Urinary bladder (tissue), 4 donors: ENCODE results near the gene RPS6KA2. TPM values are rescaled to one million over a fixed set of nuclear protein-coding genes. Genes with fewer than 3 reads are reported as not detected.

Source experiments
- DNase-seq: peaks from one replicate; pipeline ENCODE4 v3.0.0-alpha.2; 2015; ENCODE audit errors: extremely low spot score
- H3K27ac ChIP-seq: one replicate; pipeline ENCODE4 v1.5.1; 2013; ENCODE audit warnings: low read depth, mild to moderate bottlenecking, moderate library complexity
- H3K36me3 ChIP-seq: one replicate; pipeline ENCODE4 v1.6.1; 2013; ENCODE audit warnings: mild to moderate bottlenecking, moderate library complexity; ENCODE audit not compliant: insufficient read depth
- H3K4me1 ChIP-seq: one replicate; pipeline ENCODE4 v1.6.1; 2013; ENCODE audit warnings: mild to moderate bottlenecking, moderate library complexity; ENCODE audit not compliant: insufficient read depth
- H3K4me3 ChIP-seq: one replicate; pipeline ENCODE4 v1.5.1; 2013; ENCODE audit warnings: low read depth, low read length
- WGBS: extraction: QIAGEN DNeasy Blood & Tissue Kit; methylation state at CpG from one replicate; pipeline ENCODE4 v1.1.7; 2013; 5-methylcytosine and 5-hydroxymethylcytosine counted together
- polyA plus RNA-seq: library from polyadenylated mRNA; stranded (reverse); fragments of 200-250 nt; gene quantifications from one replicate; pipeline ENCODE4 v1.2.3, GENCODE V29; 2013
- total RNA-seq: library from RNA; depleted of rRNA; stranded (reverse); fragments of >200 nt; gene quantifications from one replicate; pipeline ENCODE4 v1.2.3, GENCODE V29; 2014
- donor health status: healthy with polysubstance abuse.
- donor health status: healthy.

The RPS6KA2 gene
- total and polyA plus RNA-seq, 2 donors: 34.7 to 67.0 TPM

DNA sequence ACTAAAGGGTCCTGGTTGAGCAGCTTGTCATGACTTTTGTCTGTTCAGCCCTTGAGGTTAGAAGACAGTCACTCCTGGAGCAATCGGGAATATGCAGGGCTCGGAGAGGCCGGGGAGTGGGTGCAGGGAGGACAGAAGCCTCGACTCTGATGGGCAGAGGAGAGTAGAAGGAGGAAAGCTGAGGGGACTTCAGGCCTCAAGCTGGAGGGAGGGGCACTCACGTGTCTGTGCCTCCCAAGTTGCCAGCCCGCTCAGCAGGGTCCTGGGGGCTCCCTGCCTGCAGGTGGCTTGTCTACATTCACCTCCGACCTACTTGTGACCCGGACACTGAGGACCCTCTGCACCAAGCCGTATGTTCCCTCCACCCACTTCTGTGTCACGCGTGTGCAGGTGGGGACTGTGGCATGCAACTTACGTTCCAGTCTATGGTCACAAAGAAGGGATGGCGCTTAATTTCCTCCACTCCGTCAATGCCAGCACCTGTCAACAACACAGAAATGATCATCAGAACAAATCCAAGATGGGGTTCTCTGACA is 157.6 kb downstream of the RPS6KA2 start:
- 95% methylated on average over 14 of the region's 14 CpGs for WGBS
- Histone ChIP-seq H3K36me3 (peaks cover 1% of the 10 kb centered on the region), H3K4me3 (no peak overlapping the region), H3K4me1 (no peaks in the 10 kb centered on the region), H3K27ac (no peak overlapping the region)
- DNase-seq: no peak

DNA sequence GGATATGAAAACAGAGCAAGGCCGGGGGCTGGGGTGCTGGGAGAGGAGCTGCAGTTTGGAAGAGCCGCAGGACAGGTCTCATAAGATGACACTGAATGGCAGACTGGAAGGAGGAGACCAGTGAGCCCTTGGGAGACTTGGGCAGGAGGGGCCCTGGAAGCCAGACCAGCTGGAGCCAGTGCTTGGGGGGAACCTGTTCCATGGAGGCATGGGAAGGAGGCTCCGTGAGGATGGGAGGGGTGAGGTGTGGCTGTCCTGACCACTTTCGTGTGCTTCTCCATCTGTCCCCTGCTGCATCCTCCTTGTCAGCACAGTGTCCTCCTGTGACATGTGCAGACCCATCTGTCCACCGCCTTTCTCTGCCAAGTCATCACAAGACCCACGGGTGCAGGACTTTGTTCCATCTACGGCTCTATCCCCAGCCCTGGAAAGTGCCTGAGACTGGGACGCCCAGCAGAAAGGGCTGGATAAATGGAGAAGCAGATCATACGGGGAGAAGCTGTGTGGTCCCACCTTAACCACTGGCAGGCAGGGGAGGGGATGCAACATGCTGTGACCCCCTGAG is 159.5 kb downstream of the RPS6KA2 start:
- H3K4me3 ChIP-seq: no peak overlapping the region
- H3K27ac ChIP-seq: no peak overlapping the region
- H3K4me1 ChIP-seq: no peaks in the 10 kb centered on the region
- H3K36me3 ChIP-seq: peaks cover 1% of the 10 kb centered on the region
- no peak for DNase-seq
- WGBS: 94% methylated on average over 9 of the region's 9 CpGs

DNA sequence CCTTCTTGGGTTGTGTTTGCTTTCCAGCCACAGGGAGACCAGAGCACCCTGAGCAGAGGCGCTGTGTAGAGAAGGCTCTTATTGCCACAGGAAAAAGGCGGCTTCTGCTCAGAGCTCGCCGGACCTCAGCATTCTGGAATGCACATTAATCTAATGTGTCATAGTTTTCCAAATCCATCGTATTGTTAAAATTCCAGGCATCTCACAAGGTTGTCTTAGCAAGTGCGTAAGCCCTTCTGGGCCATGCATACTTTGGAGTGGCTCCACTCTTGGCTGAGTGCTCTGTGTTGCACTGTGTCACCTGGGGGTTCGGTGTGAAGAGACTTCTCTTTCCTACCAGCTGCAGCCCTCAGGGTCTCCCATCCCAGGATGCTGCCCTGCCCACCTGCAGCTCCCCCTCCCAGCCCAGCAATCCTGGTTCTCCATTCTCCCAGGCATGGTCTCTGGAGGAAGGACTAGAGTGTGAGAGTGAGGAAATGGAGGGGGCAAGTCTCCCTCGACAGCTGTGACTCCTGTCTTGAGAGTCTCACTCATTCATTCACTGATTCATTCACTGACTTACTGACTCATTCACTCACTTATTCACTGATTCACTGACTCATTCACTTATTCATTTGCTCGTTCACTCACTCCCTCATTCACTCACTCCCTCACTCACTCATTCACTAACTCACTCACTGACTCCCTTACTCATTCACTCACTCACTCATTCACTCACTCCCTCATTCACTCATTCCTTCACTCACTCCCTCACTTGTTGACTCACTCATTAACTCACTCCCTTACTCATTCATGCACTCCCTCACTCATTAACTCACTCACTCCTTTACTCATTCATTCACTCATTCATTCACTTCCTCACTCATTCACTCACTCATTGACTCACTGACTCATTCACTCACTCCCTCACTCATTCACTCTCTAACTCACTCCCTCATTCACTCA is 160.6 kb downstream of the RPS6KA2 start:
- Histone ChIP-seq H3K36me3 (peaks cover 1% of the 10 kb centered on the region), H3K27ac (no peak overlapping the region), H3K4me1 (no peaks in the 10 kb centered on the region), H3K4me3 (no peak overlapping the region)
- WGBS: 31% methylated on average over 9 of the region's 9 CpGs
- DNase-seq: no peak

DNA sequence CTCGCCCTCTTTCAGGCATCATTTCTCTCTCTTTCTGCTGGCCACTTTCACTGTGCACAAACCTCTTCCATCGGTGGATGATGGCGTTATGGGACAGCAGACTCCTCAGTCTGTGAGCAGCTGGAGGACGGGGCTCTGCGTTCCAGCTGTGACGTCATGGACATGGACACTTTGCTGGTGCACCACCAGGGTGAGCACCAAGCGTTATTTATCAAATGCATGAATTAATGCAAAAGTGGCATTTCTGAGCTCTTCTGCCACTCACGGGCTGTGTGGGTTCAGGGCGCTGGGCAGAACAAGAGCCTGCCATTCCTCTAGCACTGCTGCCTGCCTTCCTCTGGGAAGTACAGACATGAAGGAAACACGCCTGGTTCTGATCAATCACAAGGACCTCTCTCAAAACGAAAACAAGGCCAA is 161.4 kb downstream of the RPS6KA2 start:
- DNase-seq: no peak
- no peak overlapping the region for H3K27ac ChIP-seq
- WGBS: 47% methylated on average over 11 of the region's 11 CpGs

DNA sequence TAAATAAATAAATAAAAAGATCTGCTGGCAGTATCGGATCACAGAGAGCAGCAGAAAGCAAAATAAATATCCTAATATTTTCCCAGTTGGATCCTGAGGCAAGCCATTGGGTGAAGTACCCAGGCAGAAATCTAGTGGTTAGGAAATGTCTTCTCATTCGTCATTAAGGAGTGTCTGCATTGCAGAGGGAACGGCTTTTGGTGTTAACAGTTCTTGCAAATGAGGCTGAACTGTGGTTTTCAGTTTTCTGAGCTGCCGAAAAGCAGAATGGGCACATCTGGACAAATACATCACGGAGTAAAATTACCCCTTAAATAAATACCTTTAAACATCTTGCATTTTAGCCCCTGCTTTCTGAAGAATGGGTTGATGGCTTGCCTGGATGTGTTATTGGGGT is 162.1 kb downstream of the RPS6KA2 start:
- no peak for DNase-seq
- 91% methylated on average over 5 of the region's 5 CpGs for WGBS
- Histone ChIP-seq H3K4me1 (no peaks in the 10 kb centered on the region), H3K4me3 (no peak overlapping the region), H3K27ac (no peak overlapping the region), H3K36me3 (no peaks in the 10 kb centered on the region)

More for the DNA sequence above, 161.4 kb downstream of the RPS6KA2 start:
- H3K4me1 ChIP-seq: no peaks in the 10 kb centered on the region
- no peaks in the 10 kb centered on the region for H3K36me3 ChIP-seq
- H3K4me3 ChIP-seq: no peak overlapping the region

DNA sequence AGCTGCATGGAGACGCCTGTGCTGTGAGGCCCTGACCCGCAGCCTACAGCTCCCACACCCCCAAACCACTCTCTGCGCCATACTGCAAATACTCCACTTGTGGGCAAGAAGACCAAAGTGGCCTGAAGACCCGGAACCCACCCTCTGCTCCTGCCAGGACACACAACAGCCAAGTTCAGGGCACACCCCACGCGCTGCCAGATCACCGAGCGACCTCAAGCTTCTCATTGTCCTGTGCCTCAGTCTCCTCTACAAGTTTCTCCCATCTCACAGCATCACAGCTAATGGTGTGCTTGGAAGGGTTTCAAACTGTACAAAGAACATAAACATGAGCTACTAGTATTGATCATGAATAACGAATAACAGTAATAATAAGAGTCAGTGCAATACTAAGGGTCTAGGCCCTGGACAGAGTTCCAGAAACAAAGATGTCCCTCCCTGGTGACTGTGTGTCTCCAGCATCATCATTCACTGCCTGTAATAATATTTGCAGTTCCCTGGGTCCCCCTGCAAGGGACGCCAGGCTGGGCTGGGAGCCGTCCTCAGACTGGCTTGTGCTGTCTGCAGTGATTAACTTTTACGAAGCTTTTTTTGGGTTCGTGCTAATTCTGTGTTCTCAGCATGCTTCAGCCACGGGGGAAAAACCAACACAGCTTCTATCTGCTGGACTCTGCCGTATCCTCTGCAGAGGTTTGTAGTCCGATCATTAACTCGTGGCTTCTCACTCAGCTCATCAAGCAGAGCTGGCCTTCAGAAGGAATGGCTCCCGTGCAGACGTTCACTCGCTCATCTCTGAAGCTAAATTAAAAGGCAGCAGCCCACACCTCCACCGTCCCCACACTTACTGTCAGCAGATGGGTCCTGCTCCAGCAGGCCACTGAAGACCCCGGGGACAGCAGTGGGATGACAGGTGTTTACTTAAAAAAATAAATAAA is 162.7 kb downstream of the RPS6KA2 start:
- no peak for DNase-seq
- Histone ChIP-seq H3K4me1 (no peaks in the 10 kb centered on the region), H3K36me3 (no peaks in the 10 kb centered on the region), H3K4me3 (no peak overlapping the region), H3K27ac (no peak overlapping the region)
- 93% methylated on average over 22 of the region's 22 CpGs for WGBS

DNA sequence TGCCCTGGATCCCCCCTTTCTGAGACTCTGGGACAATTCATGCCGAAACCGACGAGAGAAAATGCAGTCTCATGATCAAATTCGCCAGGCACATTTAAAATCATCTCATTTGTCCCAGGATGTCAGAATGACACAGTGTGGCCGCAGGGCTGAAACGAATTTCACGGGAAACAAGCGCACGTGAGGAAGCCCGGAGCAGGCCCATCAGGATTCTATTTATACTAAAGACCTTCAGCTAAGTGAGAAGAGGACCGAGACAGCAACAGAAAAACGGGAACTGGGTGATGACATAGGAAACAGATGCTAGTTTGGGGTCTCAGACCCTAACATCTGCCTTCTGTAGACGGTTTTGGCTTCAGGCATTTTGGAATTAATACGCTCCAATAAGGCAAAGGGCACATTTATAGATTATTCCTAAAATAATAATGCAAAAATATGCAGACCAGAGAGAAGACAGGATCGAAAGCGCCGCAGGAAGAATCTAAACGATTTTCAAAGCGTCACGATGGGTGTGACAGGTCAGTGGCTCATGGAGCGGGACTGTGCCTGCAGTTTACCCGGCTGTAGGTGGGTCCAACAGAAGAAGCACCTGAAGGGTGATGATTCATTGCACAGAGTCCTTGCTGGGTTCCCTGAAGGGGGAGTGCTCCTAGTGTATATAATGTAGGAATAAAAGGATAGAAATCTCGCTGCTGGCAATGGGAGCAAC is 163.5 kb downstream of the RPS6KA2 start:
- WGBS: 86% methylated on average over 23 of the region's 23 CpGs
- Histone ChIP-seq H3K27ac (no peak overlapping the region), H3K4me3 (no peak overlapping the region), H3K4me1 (no peaks in the 10 kb centered on the region), H3K36me3 (no peaks in the 10 kb centered on the region)
- no peak for DNase-seq

DNA sequence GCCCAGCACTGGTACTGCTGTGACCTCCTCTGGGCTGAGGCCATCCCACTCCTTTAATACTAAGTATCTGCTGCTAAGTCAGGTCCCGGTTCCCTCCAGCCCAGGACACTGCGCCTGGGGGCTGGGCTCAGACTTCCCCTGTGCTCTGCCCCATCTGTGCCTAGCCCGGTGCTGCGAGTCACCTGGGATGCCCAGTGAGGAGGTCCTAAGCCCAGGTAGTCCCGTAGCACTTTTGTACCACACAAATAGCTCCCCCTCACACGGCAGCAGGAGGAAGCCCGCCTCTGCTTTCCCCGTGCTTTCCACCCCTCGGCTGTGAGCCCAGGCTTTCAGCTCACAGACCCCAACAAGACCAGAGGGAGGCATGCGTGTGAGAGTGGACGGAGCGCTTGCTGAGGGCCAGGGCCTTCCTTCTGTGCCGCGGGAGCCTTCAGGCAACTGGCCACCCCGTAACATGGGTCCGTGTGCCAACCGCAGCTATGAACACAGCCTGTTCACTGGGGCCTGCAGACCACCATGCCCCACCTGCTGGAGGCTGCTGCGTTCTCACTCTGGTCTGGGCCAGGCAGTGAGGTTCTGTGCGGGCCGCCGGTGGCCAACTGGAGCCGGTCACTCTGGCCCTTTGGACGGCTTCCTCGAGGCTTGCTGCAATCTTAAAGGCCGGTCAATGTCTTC is 164.5 kb downstream of the RPS6KA2 start:
- Histone ChIP-seq H3K4me3 (no peak overlapping the region), H3K4me1 (no peaks in the 10 kb centered on the region), H3K27ac (no peak overlapping the region), H3K36me3 (no peaks in the 10 kb centered on the region)
- 88% methylated on average over 25 of the region's 25 CpGs for WGBS
- no peak for DNase-seq

DNA sequence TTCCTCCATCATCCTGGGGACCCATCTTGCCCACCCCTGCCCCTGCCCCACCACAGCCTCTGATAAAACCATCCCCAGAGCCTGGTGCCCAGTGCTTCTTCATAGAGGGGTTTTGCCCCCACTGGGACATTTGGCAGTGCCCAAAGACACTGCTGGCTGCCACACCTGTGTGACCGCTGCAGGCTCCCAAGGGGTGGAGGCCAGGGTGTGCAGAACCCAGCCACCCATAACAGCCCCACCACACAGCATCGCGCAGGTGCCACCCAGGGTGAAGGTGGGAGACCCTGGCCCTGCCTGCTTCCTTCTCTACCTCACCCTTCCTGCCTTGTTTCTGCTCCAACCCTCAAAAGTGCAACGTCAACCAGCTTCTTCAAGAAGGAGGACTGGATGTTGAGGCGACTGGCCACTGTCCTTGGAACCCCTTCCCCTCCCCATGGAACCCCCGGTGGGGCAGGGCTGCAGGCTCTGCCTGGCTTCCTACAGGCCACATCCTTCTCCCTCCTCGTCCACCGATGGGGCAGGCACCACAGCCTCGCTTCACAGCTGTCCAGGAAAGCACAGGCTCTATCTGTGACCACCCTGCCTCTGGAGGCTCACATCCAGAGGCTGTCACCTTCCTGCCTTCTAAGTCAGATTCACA is 165.1 kb downstream of the RPS6KA2 start:
- DNase-seq: no peak

DNA sequence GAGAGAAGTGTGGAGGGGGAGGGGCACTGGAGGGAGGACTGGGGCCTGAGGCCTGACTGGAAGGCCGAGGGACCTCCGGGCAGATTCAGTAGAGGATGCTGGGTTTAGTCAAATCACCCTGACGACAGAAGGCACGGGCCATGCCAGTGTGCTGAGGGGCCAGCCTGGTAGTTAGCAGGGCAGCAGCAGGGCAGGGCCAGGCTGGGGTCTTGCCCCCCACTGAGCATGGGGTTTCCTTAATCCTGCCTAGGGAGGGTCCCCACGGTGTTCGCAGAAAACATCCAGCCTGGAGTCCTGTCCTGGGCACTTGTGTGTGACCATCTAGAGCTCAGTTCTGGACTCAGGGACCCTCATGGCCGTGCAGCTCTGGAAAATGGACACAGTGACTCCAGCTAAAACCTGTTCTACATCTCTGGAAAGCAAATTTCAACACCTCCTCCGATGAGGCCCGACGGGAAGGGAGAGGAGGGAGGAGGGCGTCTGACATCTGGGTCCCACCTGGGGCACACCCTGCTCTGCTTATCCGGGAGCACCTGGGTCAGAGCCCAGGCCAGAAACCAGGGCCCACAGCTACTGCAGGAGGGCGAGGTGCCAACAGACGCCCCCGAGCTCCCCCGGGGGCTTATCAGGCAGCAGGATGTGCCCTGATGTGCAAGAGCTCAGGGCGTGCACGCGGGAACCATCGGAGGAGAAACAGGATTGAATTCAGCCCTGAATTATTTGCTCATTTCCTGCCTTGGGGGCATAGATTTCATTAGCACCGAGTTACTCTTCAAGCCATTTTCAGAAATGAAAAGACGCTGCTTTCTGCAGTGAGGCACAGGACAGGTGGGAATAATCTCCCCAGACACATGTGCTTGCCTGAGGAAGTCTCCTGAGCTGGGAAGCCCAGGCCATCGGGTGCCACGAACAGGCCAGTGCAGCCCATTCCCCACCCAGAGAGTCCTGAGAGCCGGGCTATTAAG is 166.3 kb downstream of the RPS6KA2 start:
- no peak overlapping the region for H3K27ac ChIP-seq
- 47% methylated on average over 25 of the region's 25 CpGs for WGBS
- no peaks in the 10 kb centered on the region for H3K4me1 ChIP-seq
- DNase-seq: no peak
- no peak overlapping the region for H3K4me3 ChIP-seq
- no peaks in the 10 kb centered on the region for H3K36me3 ChIP-seq

More for the DNA sequence above, 165.1 kb downstream of the RPS6KA2 start:
- Histone ChIP-seq H3K27ac (no peak overlapping the region), H3K4me3 (no peak overlapping the region), H3K4me1 (no peaks in the 10 kb centered on the region), H3K36me3 (no peaks in the 10 kb centered on the region)
- WGBS: 89% methylated on average over 9 of the region's 9 CpGs

DNA sequence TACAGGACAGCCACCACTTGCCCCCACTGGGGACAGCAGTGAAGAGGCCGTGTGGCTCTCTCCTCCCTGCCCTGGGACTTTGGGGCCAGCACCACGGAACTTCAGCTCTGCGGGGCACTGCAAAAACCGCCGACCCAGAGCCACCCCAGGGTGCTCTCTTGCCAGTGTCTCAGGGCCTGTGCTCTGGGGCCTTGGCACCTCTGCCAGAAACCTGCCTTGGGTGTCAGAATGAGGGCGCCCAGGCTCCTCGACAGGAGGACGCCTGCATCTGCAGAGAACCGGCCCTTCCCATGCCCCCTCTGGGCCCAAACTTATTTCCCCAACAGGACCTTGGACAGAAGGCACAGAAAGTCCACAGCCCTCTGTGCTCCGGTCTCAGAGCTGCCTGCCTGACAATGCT is 167.1 kb downstream of the RPS6KA2 start:
- Histone ChIP-seq H3K27ac (no peak overlapping the region), H3K4me3 (no peak overlapping the region), H3K4me1 (no peaks in the 10 kb centered on the region), H3K36me3 (no peaks in the 10 kb centered on the region)
- no peak for DNase-seq
- 96% methylated on average over 10 of the region's 10 CpGs for WGBS
